HG03354 (cell line): Measurements from ENCODE around the gene SCNN1G.
"Not testable (repeated sequence)": the region's sequence is repeated elsewhere in the genome, so short reads cannot be mapped to it uniquely, and the experiment has no call there.

Source experiments
- ATAC-seq: cut with Tn5 transposase; IDR thresholded peaks from one replicate; pipeline ENCODE4 v1.9.1; 2021; ENCODE audit warnings: mild to moderate bottlenecking; ENCODE audit not compliant: unreplicated experiment, poor library complexity, severe bottlenecking

Gene SCNN1G

GRCh38 chr16:23182679-23183542, at the start of gene SCNN1G:
TSS of gene SCNN1G (plus strand) at chr16:23182745. CDS start at chr16:23186272, 3,527 bp downstream.
- ATAC-seq = peak; percentile 15

DNA sequence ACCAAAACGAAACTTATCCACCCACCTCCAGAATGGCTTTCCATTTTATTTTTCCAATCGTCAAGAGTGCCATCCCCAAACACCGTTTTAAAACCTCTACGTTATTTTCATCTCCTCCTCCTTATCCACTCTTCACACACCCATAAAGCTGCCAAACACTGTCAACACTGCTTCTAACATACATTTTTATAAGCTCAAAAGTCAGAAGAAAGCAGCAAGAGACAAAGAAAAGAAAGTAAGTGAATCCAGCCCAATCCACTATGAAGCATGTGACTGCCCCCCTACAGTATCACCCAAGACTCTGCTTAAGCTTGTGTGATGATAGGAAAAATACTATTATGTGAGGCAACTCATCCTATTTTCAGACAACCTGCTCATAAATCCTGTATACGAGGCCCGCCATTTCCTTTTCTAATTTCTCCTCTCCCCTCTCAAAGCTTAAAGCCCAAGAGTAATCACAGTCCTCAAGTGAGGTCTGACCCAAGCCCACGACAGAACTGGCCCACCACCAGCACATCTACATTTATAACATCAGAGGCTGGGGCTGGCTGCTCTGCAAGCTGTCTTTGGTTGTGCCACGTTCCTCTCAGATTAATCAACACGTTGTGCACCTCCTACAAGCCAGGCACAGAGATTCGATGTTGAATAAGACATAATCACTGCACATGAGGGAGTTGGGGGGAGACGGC, 49.6 kb upstream of the SCNN1G start:
- no peak for ATAC-seq

- ATAC-seq = no peak
These were observed 48.3 kb upstream of the SCNN1G start for GRCh38 chr16:23134274-23134673.

DNA sequence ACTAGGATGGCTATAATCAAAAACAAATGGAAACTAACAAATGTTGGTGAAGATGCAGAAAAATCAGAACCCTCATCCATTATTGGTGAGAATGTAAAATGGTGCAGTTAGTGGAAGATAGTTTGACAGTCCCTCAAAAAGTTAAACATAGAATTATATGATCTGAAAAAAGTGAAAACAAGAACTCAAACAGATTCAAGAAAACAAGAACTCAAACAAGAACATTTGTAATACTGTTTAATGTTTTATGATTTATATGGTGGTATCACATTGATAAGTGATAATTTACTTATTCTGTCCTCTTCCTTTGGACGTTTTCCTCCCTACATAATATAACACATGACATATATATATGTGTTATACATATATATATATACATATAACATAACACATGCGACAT, 45.3 kb upstream of the SCNN1G start:
- no peak for ATAC-seq

DNA sequence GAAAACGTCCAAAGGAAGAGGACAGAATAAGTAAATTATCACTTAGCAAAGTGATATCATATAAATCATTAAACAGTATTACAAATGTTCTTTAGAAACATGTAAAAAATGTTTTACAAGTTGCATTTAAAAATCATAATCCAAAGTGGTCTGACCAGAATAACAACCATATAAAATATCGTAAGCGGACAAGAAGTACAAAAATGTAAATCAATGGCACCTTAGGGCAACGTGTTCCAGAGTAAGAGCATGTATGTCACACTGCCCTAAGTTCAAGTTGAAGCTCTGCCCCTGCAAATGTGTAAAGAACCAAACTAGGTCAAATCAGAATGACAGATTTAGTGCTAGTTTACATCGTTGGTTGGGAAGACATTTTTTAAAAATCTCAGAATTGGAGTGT, 44.7 kb upstream of the SCNN1G start:
- no peak for ATAC-seq

GRCh38 chr16:23140107-23140506, 42.4 kb upstream of the SCNN1G start:
- no peak for ATAC-seq

GRCh38 chr16:23141033-23141432, 41.5 kb upstream of the SCNN1G start:
- no peak for ATAC-seq

DNA sequence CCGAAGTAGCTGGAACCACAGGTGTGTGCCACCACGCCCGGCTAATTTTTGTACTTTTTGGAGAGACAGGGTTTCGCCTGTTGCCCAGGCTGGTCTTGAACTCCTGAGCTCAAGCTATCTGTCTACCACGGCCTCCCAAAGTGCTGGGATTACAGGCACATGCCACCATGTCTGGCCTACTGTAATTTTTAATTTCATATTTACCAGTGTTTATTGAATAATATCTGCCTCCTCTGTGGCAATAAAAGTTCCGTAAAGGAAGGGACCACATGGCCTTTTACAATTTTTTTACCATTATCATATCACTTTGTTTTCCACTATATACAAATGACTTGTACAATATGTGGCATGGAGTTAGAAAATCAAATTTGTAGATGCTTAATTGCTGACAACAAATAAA, 41.0 kb upstream of the SCNN1G start:
- ATAC-seq = no peak

DNA sequence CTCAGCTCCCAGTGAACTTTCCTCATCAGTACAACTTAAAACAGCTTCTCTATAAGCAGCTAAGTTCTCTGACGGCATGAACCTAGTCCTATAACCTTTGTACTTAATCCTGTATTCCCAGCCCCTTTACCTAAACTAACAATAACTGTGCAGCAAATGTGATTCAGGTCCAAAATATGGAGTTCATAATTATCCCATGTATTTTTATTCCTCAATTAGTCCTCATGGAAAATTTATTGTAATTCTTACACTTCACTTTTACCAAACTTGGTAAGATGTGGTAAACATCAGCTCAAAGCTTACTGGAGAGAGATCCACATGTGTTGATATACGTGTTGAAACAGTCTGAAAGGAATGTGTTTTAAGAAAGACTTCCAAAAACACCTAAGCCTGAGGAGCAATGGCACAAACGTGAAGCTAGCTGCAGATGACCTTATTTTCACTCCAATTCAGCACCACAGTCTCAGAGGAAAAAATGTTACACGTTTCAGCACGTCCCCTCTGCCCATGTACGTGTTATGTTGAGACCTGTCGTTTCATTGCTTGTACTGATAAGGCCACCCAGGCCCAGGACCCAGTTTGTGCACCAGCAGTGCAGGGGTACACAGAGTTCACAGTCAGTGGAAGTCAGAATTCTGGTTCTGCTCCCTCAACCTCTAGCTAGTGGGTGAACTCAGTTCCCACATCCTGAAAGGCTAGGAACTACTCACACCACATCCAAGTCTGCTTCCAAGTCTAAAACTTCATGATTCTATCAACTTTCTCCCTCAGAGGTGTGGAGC, 40.4 kb upstream of the SCNN1G start:
- ATAC-seq = no peak

DNA sequence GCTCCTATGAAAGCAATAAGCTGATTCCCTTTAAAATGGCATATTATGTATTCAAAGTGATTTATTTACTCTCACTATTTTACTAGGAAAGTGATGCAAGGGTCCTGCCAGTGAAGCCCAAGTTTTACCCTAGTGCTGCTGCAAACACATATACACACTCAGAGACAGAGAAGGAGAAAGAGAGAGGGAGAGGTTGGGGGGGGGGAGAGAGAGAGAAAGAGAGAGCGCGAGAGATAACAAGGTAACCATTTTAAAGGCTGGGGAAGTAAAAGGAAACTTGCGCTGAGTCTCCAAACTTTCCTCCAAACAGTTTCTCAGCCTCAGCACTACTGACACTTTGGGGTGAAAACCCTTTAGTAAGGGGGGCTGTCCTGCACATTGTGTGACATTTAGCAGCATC, 39.2 kb upstream of the SCNN1G start:
- ATAC-seq = no peak

- ATAC-seq = not testable (repeated sequence)
These were observed 38.2 kb upstream of the SCNN1G start for GRCh38 chr16:23144393-23144792.

- ATAC-seq = no peak
These were observed 37.4 kb upstream of the SCNN1G start for GRCh38 chr16:23145186-23145585.

- ATAC-seq = no peak
These were observed 36.9 kb upstream of the SCNN1G start for GRCh38 chr16:23145608-23146007.

- no peak for ATAC-seq
These were observed 35.5 kb upstream of the SCNN1G start for GRCh38 chr16:23146877-23147601.

DNA sequence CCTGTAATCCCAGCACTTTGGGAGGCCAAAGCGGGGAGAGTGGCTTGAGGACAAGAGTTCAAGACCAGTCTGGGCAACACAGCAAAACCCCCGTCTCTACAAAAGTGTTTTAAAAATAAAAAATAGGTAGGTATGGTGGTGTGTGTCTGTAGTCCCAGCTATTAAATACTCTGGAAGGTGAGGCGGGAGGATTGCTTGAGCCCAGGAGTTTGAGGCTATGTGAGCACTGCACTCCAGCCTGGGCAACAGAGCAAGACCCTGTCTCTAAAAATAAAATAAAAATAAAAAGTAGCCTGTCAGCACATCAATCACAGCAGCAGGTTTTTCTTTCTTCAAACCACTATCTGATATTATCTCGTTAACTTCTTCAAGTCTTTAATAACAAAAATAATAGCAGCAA, 34.9 kb upstream of the SCNN1G start:
- ATAC-seq = no peak

GRCh38 chr16:23148166-23148512, 34.4 kb upstream of the SCNN1G start:
- no peak for ATAC-seq

DNA sequence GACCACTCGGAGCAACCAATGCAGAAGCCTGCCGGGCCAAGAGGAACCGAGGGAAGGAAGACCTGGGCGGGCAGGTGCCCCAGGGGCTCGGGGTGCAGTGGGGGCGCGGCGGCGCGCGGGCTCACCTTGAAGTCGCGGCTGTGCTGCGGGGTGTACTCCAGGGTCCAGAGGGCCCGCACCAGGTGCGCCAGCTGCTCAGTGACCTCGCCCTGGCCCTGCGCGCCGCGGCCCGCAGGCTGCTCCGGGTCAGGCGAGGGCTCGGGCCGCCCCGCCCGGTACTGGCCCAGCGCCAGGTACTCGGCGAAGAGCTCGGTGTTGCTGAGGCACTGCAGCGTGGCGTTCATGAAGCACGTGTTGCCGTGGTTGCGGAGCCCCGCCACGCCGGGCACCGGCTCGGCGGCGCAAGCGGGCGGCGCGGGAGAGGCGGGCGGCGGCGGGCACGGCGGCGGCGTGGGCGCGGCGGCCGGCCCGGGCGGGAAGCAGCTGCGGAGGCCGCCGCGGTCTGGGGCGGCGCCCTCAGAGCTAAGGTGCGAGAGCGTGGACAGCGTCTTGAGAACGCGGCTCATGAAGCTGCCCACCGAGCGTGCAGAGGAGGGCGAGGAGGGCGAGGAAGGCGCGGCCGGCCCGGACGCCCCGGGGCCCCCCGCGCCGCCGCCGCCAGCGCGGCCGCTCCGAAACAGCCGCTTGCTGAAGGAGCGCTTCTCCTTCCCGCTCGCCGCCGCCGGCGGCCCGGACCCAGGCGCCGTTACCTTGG, 33.9 kb upstream of the SCNN1G start:
- peak; percentile 48 for ATAC-seq

DNA sequence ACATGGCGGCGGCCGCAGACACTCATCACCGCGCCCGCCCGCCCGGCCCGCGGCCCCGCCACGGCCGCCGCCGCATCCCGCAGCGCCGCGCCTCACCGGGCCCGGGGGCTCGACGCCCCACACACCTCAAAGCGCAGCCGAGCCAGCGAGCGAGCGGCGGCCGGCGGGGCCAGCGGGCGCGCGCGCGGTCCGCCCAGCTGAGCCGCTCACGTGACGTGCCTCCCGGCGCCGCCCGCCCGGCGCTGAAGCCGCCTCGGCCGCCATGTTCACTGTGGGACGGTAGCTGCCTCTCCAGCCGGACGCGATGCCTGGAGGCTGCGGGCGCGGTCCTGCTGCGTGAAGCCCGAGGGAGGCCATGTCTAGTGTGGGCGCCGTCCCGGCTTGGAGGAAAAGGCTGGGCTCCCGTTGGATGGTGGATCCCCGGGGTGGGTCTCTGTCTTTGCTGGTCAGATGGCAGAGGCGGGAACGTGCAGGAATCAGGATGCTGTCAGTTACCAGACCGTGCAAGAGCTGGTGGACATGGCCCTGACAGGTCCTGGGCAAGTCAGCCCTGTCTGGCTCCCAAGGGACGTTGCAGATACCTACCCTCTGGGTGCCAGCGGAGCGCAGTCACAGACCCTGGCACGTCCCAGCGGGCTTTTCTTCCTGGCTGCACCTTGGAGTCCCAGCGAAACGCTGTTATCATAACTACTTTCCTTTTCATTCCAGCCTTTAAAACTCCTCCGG, 33.1 kb upstream of the SCNN1G start, which contains the start of gene USP31:
USP31 (minus strand) TSS at position 186 of the 726 bp plus-strand sequence; CDS start at position 4, 182 bp downstream.
- ATAC-seq = peak; percentile 95
